Amygdala (tissue), 56 donors: ENCODE data around the gene ALG14.

Source experiments
- DNase-seq, 56 donors: peaks; one replicate each; lab custom pipeline; 2025; lab: John Stamatoyannopoulos, UW

ALG14 gene

DNA sequence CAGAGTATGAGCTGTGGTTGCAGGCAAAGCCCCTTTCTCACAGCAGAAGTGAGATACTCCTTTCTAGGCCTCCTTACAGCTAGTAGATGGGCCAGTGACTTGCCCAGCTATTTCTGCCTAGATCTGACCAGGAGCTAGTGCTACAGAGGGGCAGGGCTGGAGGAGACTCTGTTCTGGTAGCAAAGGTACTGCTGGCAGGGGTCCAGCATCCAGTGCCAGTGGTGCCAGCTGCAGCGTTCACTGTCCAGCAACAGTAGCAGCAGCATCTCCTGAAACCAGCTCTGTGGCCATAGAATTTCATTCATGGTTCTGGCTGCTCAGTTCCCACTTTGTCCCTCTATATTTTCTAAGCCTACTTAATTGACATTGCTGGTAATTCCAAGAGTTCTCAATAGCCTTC lies 83.4 kb downstream of the ALG14 start:
- peak in 1 of 56 donors; percentile 40 for DNase-seq

DNA sequence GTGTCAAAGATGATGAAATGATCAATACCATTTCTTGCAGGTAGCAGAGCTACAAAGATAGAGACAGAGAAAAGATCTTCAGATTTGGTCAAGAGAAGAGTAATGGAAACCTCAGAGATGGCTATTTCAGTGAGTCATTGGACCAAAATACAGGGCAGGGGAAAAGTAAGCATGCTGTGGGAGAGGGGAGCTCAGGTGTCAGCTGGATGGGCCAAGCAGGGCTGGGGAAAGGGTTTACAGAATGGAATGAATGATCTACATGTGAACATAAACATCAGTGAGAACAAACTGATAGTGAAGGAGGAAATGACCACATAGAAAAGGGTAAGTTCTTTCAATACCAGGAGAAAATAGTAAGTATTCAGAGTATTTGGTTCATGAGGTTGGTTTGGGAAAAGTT lies 84.4 kb downstream of the ALG14 start:
- no peak for DNase-seq

DNA sequence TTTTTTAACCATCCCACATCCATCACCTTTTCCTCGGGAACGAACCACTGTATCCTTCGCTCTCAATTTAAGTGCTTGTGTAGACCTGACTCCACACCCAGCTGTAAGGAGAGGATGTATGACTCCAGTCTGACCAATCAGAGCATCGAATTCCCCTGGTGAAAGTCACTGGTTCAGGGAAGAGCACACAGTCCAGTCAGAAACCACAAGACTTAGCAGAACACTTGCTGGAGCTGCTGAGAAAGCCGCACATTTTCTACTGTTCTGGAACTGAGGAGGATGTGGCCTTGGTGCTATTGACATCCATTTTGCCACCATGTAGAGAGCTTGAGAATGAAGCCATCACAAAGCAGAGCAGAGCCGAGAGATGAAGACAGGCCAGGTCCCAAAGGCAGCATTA lies 86.0 kb downstream of the ALG14 start:
- DNase-seq, result no peak

DNA sequence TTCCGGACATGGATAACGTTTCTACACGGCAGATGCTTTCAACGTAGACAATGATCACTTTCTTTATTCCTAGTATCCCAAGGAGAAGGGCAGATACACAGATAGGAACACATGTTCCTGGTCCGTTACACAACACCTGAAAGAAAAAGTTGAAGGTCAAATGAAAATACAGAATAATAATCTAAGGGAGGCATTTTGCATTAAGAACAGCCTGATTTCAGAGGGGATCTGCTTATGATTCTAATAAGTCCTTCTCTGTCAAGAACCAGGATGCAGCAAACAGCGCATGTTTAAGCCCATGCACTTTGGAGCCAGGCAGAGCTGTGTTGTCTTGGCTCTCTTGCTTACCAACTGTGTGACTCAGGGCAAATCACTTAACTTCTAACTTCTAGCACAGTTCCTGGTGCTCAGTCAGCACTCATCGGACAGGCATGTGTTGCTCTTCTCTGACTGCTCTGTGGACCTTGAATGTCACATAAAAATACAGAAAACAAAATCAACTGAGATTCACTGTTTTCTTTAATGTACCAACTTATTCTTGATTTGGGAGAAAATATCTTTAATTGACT lies 89.5 kb downstream of the ALG14 start:
- no peak for DNase-seq

DNA sequence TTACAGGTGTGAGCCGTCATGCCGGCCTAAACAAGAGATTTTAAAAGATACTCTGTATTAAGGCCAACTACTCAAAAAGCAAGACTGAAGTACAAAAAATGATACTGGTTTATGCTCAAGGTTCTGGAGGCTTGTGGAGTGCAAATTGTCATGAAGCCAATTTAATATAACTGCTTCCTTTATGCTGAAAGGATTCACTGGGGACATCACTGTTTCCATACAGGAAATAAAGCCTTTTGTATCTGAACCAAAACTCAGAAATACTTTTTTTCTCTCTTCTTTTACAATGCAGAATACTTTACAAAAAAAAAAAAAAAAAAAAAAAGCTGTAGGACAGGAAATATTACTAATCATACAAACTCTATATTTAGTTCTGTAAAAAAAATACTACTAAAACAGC lies 90.4 kb downstream of the ALG14 start:
- DNase-seq, result no peak

DNA sequence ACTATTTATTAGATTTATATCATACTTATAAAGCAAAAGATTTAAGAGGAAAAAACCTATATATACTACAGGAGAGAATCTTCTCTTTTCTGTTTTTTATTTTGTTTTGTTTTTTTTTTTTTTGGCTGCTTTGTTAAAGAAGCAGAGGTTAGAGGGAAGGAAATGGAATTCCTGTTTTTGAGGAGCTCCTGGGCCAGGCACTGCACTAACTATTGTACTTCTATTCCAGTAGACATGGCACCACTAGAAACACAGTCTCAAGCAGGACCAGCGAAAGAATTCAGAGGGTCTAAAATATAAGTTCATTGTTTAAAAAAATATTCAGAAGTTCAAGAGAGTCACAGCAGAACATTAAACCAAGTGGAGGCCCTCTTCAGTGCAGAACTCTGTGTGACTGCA lies 91.2 kb downstream of the ALG14 start:
- DNase-seq, result no peak

DNA sequence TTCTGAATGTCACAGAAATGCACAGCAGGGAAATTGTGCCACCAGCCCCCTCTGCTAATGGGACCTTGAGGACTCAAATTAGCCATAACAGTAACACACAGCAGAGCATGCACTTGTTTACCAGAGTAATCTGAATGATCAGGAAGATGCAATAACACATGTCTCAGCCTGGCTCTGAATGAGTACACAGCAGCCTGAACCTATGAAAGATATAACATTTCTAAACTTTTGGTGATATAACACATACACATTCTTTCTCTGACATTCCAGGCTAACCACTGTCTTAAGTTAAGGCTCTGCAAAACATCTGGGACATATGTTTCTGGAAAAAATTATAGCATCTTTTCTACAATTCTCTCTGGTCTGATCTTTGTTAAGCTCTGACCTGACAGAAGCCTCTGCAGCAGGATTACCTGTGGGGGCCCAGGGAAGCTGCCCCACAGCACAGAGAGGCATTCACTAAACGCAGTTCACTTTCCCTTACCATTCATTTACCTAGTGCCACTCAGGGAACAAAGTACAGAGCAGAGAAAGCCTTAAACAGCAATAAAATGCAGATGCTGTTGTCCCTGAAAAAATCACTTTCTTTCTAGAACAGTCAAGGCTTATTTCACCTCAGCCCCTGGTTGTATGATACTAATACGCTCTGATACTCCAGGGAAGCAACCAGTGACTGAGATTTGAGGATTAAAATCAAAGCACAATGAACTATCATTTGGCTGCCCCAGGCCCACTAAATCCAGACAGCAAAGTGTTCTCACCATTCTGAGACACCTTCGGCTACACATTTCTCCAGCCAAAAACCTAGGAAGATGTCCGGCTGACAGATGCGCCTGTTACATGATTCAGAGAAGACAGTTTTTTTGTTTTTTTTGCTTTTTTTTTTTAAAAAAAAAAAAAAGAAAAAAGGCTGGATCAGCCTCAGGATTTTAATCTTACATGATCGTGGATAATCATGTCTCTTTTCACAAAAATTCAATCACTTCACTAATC lies 91.9 kb downstream of the ALG14 start:
- no peak for DNase-seq

DNA sequence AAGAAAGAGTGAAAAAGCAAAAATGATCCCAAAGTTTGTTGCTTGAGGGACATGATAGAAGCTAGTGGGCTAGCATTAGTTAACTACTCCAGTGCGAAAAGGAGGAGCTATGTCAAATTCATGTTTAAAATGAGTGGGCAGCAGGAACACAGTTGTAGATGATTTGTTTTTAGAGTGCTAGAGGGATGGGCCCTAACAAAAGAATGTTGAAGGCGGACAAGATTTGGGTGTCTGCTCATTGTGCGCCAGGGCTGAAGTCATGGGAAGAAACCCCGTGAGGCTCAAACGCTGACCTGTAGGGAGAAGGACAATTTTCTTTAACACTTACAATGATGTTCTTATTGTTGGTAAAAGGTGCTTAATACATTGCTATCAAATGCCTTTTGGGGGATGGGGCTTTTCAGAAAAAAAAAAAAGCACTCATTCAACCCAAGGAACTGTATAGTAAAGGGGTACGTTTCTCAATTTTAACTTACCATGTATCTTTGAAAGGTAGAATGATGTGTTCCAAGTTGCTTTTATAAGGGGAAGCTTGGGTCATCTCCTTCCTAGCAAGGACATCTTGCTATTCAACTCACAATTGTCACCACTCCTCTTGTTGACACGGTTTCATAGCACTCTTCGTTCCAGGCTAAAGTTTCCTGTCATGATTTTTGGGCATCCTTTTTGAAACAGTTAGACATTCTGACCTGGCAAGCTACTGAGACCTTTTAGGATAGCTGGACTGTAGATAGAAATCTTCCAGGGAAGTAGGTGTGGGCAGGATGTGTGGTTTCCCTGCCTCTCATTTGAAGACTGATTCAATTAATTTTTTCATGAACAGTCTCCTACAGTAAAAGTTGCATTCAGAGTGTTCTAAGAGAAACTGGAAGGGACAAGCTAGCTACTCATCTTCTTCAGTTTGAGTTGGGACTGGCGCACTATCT lies 92.8 kb downstream of the ALG14 start:
- DNase-seq, result no peak

DNA sequence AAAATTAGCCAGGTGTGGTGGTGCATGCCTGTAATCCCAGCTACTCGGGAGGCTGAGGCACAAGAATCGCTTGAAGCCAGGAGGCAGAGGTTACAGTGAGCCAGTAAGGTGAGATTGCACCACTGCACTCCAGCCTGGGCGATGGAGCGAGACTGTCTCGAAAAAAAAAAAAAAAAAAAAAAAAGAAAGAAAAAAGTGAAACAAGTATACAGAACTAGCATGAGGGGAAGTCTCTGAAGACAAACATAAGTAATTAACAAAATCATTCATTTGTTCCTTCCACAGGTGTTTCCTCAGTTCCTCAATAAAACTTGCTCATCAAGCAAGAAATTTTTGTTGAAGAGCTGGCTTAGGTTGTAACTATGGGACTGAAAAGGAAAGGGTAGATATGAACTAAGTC lies 93.6 kb downstream of the ALG14 start:
- DNase-seq, result no peak

DNA sequence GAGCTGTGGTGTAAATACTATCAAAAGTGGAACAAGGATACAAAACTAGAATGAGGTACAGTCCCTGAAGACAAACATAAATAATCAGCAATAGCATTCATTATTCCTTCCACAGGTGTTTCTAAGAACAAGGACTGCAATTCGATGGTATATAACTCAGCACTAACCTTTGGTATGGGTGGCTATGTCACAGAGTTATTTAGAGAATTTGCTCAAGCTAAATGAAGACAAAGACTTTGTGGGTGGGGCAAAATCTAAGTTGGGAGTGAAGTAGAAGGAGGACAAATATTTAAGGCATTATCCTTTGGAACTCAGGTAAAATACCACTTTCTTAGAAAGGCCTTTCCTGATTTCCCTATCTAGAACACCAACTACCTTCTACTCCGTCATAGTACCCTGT lies 94.3 kb downstream of the ALG14 start:
- no peak for DNase-seq

DNA sequence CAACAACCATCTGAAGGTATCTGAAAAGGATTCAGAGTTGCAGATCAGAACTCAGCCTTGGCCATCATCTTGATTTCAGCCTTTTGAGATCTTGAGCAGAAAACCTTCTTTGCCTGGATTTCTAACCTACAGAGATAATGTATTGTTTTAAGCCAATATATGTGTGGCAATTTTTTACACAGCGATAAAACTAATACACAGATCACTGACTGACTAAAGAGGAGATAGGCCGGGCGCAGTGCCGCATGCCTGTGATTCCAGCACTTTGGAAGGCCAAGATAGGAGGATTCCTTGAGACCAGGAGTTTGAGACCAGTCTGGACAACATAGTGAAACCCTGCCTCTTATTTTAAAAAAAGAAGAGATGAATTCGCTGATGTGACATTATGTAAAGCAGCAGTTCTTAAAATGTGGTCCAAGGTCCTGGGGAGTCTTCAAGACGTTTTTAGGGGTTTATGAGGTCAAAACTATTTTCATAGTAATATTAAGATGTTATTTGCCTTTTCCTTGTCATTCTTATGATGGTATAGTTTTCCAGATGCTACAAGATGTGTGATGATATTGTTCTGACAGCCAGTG lies 95.7 kb downstream of the ALG14 start:
- no peak for DNase-seq

DNA sequence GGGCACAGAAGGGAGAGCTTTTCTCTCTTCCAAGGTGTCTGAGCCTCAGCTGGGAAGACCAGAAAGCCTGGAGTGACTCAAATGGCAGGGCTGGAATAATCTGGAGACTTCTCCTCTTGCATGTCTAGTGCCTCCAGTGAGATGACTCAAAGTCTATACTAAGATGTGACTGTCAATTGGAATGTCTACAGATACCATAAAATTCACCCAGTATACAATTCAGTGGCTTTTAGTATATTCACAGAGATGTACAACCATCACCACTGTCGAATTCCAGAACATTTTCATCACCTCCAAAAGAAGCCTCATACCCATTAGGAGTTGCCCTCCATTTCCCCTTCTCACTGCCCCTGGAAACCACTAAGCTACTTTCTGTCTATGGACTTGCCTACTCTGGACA lies 97.9 kb downstream of the ALG14 start:
- DNase-seq, result no peak

DNA sequence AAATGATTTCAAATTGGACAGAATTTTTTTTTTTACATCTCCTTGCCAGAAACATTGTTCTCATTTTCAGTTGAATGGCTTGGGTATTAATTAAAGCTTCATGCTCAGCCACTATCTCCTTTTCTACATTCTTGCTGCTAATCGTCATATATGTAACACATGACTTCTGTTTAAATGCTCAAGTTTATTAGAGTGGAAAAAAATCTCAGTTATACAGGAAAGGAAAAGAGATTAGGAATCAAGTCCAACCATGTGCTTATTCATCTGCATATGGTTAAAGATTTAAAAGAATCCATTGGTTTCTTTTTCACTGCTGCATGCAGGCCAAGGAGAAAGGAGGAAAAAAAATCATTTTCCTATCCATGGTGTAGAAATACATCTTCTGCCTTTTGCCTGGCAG lies 98.5 kb downstream of the ALG14 start:
- DNase-seq, result no peak

DNA sequence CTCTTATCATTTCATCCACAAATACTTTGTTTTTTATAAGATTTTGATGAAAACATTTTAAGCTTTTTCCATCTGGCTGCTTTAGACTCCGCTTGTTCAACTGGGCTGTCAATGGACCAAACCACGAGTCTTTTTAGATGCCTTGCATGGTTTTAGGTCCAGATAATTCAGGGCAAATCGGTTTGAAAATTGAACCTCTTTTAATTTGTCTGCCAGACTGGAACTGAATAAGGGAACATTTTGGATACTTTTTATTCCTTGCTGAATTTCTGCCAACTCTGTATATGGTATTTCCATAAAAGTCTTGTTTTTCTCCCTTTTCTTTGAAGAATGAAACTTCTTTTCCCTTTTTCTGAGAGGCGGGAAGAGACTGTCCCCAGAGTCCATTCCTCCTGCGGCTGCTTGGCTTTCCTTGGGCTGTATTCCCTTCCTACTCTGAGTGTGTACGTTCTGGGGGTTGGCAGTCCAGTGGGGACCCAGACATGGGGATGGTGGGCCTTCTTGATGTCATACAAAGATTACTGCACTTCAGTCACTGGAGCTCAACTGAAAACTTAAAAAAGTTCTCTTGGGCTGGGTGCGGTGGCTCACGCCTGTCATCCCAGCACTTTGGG lies 99.3 kb downstream of the ALG14 start:
- no peak for DNase-seq

DNA sequence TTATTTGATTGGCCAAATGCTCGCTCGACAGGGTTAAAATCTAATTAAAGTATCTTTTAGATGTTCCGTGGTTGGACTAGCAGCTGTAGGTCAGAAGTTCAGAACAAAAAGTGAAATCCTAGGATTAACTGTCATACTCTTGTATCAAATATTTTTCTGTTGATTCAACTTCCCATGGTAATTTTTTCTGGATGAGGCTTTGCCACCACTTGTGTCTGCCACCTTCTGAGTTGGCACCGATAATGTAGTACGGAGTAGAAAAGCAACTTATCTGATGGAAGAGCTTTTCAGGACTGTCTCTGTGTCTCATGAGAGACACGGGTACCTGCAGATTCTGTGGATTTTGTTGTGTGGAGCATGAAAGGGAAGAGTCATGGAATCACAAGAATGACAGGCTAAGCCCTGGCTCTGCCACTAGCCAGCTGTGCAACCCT lies 101.2 kb downstream of the ALG14 start:
- DNase-seq, result no peak

DNA sequence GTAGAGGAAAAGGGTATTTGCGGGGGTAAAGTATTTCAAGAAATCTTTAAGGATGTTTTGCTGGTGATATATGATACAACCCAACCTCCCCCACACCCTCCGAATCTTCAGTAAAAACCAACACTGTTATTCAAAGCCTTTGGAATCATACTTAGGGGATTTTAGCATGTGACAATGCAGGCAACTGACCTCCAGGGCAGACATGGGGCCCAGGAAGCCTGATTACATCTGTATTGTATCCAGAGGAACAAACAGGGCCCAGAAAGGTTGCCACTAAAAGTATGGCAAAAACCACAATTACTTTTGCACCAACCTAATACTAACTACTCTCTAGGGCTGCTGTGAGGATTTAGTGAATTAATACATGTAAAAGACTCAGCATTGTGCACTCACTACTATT lies 102.0 kb downstream of the ALG14 start:
- no peak for DNase-seq

DNA sequence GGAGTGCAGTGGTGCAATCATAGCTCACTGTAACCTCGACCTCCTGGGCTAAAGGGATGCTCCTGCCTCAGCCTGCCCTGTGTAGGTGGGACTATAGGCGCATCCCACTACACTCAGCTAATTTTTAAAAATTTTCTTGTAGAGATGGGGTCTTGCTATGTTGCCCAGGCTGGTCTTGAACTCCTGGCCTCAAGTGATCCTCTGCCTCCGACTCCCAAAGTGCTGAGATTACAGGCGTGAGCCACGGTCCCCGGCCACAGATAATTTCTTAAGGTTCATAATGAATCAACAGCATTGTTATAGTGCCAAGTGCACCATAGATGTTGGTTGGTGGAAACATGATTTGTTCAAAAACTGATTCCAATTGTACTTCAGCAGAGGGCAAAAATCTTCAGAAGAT lies 103.6 kb downstream of the ALG14 start:
- no peak for DNase-seq

DNA sequence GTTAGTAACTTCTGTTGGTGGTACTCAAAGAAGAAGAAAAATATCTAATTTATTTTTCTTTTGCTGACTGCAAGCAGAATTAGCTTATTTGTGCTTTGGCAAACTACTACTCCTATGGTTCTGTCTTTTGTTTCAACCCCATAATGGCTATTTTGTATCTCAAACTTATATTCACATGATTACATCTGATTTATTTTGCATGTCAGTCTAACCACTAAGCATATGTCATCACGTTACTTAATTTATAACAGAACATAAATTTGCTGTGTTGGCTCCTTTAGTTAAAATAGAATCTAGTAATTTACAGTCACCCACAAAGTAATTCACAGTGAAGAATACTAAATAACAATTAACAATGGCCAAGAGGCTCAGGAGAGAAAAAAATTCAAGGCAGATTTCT lies 106.7 kb downstream of the ALG14 start:
- DNase-seq, result no peak

DNA sequence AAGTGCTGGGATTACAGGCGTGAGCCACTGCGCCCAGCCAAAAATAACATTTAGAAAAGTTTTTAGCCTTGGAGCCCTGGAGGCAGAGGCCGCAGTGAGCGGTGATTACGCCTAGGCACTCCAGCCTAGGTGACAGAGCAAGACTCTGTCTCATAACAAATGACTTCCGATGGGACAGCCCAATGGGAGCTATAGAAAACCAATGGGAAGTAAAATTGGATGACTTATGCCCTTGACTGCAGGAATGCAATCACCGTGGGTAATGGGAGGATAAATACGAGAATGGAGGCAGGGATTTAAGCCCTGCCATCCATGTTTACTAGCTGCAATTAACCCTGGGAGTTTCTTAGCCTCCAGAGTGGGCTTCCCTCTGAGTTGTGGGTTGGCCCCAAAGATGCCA lies 108.9 kb downstream of the ALG14 start:
- no peak for DNase-seq
